Thymus (tissue), 11 donors: ENCODE results near the gene DCPS. TPM values are rescaled to one million over a fixed set of nuclear protein-coding genes. Genes with fewer than 3 reads are reported as not detected.
"Not testable (repeated sequence)": the region's sequence is repeated elsewhere in the genome, so short reads cannot be mapped to it uniquely, and the experiment has no call there.

Experiments
- DNase-seq, 9 donors: peaks; one replicate each; pipeline ENCODE4 v3.0.0-alpha.2; 2013; ENCODE audit warnings: low spot score in 9 of 9, low read depth in 6 of 9, missing footprints in 1 of 9
- H3K27ac ChIP-seq, 2 donors: one replicate each; pipeline ENCODE4 v1.5.1; 2013; ENCODE audit warnings: control low read depth in 1 of 2, low read depth in 1 of 2, low read length in 1 of 2, mild to moderate bottlenecking in 1 of 2, moderate library complexity in 1 of 2
- H3K27me3 ChIP-seq, 2 donors: one replicate each; pipeline ENCODE4 v1.5.1; 2013; ENCODE audit warnings: low read length in 1 of 2; ENCODE audit not compliant: control insufficient read depth in 2 of 2, insufficient read depth in 1 of 2
- H3K36me3 ChIP-seq, 2 donors: one replicate each; pipeline ENCODE4 v1.5.1; 2013; ENCODE audit warnings: low read length in 1 of 2, mild to moderate bottlenecking in 1 of 2, moderate library complexity in 1 of 2; ENCODE audit not compliant: control insufficient read depth in 2 of 2, insufficient read depth in 2 of 2
- H3K4me1 ChIP-seq, 2 donors: one replicate each; pipeline ENCODE4 v1.5.1; 2013; ENCODE audit warnings: low read length in 2 of 2; ENCODE audit not compliant: control insufficient read depth in 2 of 2, insufficient read depth in 2 of 2
- H3K4me3 ChIP-seq, 2 donors: one replicate each; pipeline ENCODE4 v1.5.1; 2013; ENCODE audit warnings: low read length in 2 of 2, control low read depth in 1 of 2, mild to moderate bottlenecking in 1 of 2
- H3K9me3 ChIP-seq, 2 donors: one replicate each; pipeline ENCODE4 v1.5.1; 2013; ENCODE audit warnings: low read length in 1 of 2, mild to moderate bottlenecking in 1 of 2; ENCODE audit not compliant: control insufficient read depth in 2 of 2, insufficient read depth in 1 of 2
- WGBS: extraction: QIAGEN DNeasy Blood & Tissue Kit; methylation state at CpG from one replicate; pipeline ENCODE4 v1.1.7; 2013; 5-methylcytosine and 5-hydroxymethylcytosine counted together
- polyA plus RNA-seq: library from polyadenylated mRNA; stranded (reverse); fragments of 200-250 nt; gene quantifications from one replicate; pipeline ENCODE4 v1.2.3, GENCODE V29; 2013
- total RNA-seq: library from RNA; stranded (reverse); fragments of 120-200 nt; gene quantifications from one replicate; pipeline ENCODE4 v1.2.4, GENCODE V29; 2013
- donor health status: healthy.

Gene DCPS
- total and polyA plus RNA-seq, 2 donors = 17.2 TPM

DNA sequence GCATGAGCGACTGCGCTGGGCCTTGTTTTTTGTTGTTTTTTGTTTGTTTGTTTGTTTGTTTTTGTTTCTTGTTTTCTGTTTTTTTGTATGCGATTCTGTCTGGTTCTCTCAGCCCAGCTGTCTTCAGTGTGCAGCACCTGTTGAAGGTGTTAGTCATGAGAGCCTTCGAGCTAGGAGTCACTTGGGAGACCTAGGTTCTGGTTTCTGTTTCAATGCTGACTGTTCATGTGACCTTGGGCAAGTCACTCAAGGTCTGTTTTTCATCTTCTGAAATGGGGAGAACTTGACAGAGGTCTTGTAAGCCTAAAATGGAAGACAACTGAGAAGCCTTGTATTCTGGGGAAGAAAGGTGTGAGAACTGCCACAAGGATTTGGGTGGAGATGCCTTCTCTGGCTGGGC is 1.8 kb downstream of the DCPS start:
- Histone ChIP-seq H3K4me1 (peaks cover 7 to 20% of the 10 kb centered on the region in 2 donors), H3K27me3 (no peaks in the 10 kb centered on the region), H3K9me3 (no peaks in the 10 kb centered on the region), H3K4me3 (no peak overlapping the region), H3K27ac (no peak overlapping the region), H3K36me3 (peaks cover 6 to 17% of the 10 kb centered on the region in 2 donors)
- no peak for DNase-seq
- WGBS = 97% methylated on average over 4 of the region's 4 CpGs

DNA sequence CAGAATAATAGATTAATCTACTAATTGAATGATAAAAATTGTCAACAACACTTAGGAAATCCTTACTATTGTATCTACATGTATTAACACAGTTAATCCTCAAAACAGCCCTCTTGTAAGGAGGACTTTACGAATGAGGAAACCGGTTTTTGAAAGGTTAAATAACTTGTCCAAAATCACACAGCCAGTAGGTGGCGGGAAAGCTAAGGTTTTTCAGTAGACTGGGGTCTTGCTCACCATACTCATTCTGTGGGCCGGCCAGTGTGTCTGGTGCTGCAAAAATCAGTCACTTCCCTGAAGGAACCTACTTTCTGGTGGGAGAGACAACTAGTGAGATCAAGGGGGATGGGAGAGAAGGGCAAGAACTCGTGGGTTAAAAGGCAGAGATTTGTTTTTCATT is 3.8 kb downstream of the DCPS start:
- Histone ChIP-seq H3K4me1 (peaks cover 7 to 25% of the 10 kb centered on the region in 2 donors), H3K27ac (no peak overlapping the region), H3K9me3 (no peaks in the 10 kb centered on the region), H3K36me3 (peaks cover 6 to 18% of the 10 kb centered on the region in 2 donors), H3K27me3 (no peaks in the 10 kb centered on the region), H3K4me3 (no peak overlapping the region)
- peak in 3 of 9 donors; percentile 30 to 69 (median 48) for DNase-seq
- 41% methylated on average over 5 of the region's 5 CpGs for WGBS

DNA sequence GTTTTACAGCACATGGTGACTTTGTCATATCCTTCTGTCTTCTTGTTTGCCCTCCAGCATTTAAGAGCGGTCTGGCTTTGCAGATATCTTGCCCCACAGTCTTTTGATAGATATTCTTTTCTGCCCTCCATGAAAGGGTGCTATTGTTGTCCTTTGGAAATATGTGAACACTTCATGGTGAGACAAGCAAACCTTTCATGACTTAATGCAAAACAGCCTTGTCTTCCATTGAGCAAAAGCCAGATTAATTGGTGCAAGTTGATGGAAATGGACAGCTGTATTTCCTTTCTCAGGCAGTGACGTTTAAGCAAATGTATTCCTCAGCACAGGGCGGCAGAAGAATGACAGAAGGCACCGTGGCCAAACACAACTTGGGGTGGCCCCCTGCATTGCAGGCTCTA is 4.4 kb downstream of the DCPS start:
- H3K4me1 ChIP-seq = peaks cover 5 to 22% of the 10 kb centered on the region in 2 donors
- no peaks in the 10 kb centered on the region for H3K9me3 ChIP-seq
- no peak overlapping the region for H3K4me3 ChIP-seq
- H3K27me3 ChIP-seq = no peaks in the 10 kb centered on the region
- peaks cover 6 to 23% of the 10 kb centered on the region in 2 donors for H3K36me3 ChIP-seq
- no peak overlapping the region for H3K27ac ChIP-seq
- WGBS = 96% methylated on average over 4 of the region's 4 CpGs
- no peak for DNase-seq

DNA sequence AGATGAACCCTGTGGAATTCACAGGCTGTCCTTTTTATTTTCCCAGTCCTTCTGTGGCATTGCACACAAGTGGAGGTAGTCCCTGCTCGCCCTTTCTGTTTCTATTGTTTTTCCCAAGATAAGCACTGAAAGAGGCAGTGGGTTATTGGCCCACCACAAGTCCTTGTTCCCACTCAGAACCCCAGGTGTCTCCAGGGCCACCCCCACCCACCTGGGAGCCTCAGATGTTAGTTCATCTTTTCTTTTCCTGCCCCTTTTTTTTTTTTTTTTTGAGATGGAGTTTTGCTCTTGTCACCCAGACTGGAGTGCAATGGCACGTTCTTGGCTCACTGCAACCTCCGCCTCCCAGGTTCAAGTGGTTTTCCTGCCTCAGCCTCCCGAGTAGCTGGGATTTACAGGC is 4.9 kb downstream of the DCPS start:
- H3K9me3 ChIP-seq, H3K27ac ChIP-seq, DNase-seq, H3K27me3 ChIP-seq, H3K4me3 ChIP-seq: not testable (repeated sequence)
- Histone ChIP-seq H3K4me1 (peaks cover 5 to 17% of the 10 kb centered on the region in 2 donors), H3K36me3 (peaks cover 6 to 23% of the 10 kb centered on the region in 2 donors)
- 93% methylated on average over 4 of the region's 4 CpGs for WGBS

DNA sequence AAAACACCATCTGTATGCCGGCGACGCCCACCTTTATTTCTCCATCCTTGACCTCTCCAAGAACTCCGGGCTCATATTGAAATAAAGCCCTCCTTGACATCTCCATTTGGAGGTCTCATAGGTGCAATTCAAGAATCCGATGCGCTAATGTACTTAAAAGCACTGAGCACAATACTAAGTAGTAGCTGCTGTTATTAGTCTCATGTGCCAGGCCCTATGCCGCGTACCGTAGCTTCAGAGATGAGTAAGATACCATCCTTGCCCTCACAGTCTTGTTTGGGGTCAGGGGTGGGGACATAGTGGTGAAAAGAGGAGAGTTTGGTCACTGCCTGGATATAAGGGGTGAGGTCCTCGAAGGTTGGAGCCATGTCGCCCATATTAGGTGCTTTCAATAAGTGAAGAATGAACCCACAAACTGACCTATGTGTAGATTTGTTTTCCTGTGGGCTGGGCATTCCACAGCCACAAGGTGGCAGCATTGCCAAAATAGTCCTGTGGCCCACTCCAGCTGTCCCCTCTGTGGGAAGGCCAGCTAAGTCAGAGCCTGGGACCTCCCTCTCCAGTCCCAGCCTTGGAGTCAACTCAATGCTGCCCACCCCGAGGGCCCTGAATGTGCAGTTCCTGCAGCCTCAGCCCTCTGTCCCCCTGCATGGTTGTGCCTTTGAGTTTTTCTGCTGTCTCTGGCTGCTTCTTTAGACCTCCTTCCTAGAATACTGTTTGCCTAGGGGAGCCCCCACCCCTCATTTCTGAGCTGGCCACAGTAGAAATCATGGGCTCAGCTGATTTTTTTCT is 6.5 kb downstream of the DCPS start:
- H3K4me1 ChIP-seq = peaks cover 0 to 10% of the 10 kb centered on the region in 2 donors
- H3K27ac ChIP-seq = no peak overlapping the region
- H3K4me3 ChIP-seq = no peak overlapping the region
- H3K9me3 ChIP-seq = no peaks in the 10 kb centered on the region
- peak in 7 of 9 donors; percentile 45 to 75 (median 54) for DNase-seq
- WGBS = 76% methylated on average over 12 of the region's 12 CpGs
- H3K36me3 ChIP-seq = peaks cover 6 to 23% of the 10 kb centered on the region in 2 donors
- no peaks in the 10 kb centered on the region for H3K27me3 ChIP-seq

DNA sequence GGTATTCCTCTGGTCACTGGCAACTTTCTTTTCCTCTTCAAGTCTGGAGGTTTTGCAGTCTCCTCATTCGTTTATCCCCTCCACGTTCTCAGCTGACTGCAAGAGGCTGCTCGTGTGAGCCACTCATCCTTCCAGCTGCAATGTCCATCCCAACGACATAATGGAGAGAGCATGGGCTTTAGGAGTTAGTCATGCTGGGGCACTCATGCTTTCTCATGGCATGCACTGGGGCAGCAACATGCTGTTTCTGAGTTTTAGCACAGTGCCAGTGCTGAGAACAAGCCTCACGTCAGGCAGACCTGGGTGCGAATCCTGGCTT is 7.1 kb downstream of the DCPS start:
- Histone ChIP-seq H3K4me1 (peaks cover 0 to 7% of the 10 kb centered on the region in 2 donors), H3K4me3 (no peak overlapping the region), H3K27me3 (no peaks in the 10 kb centered on the region), H3K36me3 (peaks cover 6 to 23% of the 10 kb centered on the region in 2 donors), H3K27ac (no peak overlapping the region), H3K9me3 (no peaks in the 10 kb centered on the region)
- WGBS = 86% methylated on average over 6 of the region's 6 CpGs
- no peak for DNase-seq

DNA sequence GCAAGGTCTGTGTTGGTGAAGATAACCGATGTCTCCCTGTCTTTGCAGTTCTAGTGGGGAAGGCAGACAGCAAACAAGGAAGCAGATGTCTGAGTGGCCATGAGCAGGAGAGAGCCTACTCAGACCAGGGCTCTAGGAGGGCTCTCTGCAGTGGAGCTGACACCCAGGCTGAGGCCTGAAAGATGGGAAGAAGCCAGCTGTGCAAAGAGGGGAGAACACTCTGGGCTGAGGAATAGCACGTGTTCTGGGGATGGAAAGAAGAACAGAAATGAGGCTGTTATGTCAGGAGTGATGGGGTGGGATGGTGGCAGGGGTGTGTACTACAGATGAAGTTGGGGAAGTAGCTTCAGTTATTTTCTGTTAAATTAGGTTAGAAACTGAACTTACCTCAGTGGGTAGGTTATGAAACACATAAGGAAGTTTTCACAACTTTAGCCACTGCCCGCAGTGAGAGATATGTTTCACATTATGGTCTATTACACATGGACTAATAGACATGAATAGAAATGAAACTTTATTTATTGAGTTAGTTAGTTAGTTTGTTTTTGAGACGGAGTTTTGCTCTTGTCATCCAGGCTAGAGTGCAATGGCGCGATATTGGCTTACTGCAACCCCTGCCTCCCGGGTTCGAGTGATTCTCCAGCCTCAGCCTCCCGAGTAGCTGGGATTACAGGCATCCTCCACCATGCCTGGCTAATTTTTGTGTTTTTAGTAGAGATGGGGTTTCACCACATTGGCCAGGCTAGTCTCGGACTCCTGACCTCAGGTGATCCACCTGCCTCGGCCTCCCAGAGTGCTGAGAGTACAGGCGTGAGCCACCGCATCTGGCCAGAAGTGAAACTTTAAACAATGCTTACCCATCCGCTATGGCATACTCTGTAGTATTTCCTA is 7.8 kb downstream of the DCPS start:
- Histone ChIP-seq H3K27me3 (no peaks in the 10 kb centered on the region), H3K36me3 (peaks cover 6 to 19% of the 10 kb centered on the region in 2 donors), H3K9me3 (no peaks in the 10 kb centered on the region), H3K27ac (no peak overlapping the region), H3K4me3 (no peak overlapping the region), H3K4me1 (peaks cover 0 to 7% of the 10 kb centered on the region in 2 donors)
- 95% methylated on average over 14 of the region's 14 CpGs for WGBS
- no peak for DNase-seq

DNA sequence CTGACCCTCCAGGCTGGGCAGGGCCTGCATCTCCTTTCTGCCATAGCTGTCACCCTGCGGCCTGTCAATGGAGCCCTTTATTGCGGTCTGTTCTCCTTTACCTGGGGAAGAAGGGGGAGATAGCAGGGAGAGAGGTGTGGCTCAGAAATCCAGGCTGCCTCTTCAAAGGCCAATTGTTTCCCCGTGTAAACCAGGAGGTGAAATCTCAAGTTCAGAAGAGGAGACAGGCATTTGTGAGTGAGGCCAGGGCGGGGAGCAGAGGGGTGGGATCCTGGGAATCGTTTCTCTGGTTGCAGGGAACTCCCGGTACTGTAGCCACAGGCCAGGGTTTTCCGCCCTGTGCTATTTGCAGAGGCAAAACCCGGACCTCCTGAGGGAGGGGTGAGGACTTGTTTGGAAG is 9.1 kb downstream of the DCPS start:
- no peak overlapping the region for H3K27ac ChIP-seq
- WGBS = 94% methylated on average over 8 of the region's 8 CpGs

DNA sequence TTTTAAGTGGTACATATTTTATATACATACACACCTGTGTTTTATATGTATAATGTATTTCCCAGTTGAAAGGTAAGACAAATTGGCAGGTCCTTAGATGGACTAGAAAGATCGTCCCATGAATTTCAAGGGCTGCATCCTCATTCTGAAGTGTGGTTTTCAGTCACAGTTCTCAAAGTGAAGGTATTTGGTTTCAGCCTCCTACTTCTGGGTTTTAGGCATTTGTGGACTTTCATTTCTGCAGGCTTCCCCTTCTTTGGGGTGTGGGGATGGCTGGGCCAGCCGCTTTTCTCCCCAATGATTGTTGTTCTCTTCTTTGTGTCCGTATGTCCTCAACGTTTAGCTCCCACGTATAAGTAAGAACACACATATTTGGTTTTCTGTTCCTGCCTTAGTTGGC is 10.0 kb downstream of the DCPS start:
- no peaks in the 10 kb centered on the region for H3K27me3 ChIP-seq
- peaks cover 0 to 3% of the 10 kb centered on the region in 2 donors for H3K9me3 ChIP-seq
- 97% methylated on average over 5 of the region's 5 CpGs for WGBS
- H3K4me3 ChIP-seq = no peak overlapping the region
- peaks cover 0 to 12% of the 10 kb centered on the region in 2 donors for H3K36me3 ChIP-seq
- no peak for DNase-seq
- H3K27ac ChIP-seq = no peak overlapping the region
- H3K4me1 ChIP-seq = peaks cover 15 to 22% of the 10 kb centered on the region in 2 donors

More for the DNA sequence above, 9.1 kb downstream of the DCPS start:
- Histone ChIP-seq H3K4me1 (peaks cover 6 to 13% of the 10 kb centered on the region in 2 donors), H3K36me3 (peaks cover 5 to 16% of the 10 kb centered on the region in 2 donors), H3K27me3 (no peaks in the 10 kb centered on the region), H3K4me3 (no peak overlapping the region), H3K9me3 (no peaks in the 10 kb centered on the region)
- no peak for DNase-seq
